IMR-90 (cell line): ENCODE data around the gene CCER1. TPM values are rescaled to one million over a fixed set of nuclear protein-coding genes. Genes with fewer than 3 reads are reported as not detected.

ENCODE experiments used
- ATAC-seq: fragments of 200-7000 bp; cut with Tn5 transposase; 2 replicates; pipeline ENCODE4 v1.9.1; 2020; ENCODE audit warnings: low read depth, mild to moderate bottlenecking, moderate library complexity
- BruUV-seq: library from RNA; stranded (reverse); fragments of 400-500 nt; replicated peaks from 2 replicates; lab custom pipeline; 2021; lab: Mats Ljungman, UMichigan
- CTCF ChIA-PET: fragments of 300-600 bp; formaldehyde crosslinking; extraction: SDS; loops from one replicate; lab custom pipeline; 2021; ENCODE audit warnings: antibody characterized with exemption; lab: Yijun Ruan, JAX
- POLR2A ChIA-PET: fragments of 300-600 bp; sonication (Branson Sonifier 250); formaldehyde crosslinking; loops from one replicate; lab custom pipeline; 2022; ENCODE audit warnings: antibody characterized with exemption; ENCODE audit not compliant: unreplicated experiment; lab: Charles Lee
- DNase-seq: peaks from one replicate; pipeline ENCODE4 v3.0.0; 2013
- H2AFZ ChIP-seq: replicated peaks from 2 replicates; pipeline ENCODE3; 2013; ENCODE audit warnings: low read length, mild to moderate bottlenecking; ENCODE audit not compliant: poor library complexity
- H2AK5ac ChIP-seq: 2 replicates; pipeline ENCODE4 v1.6.1; 2013; ENCODE audit warnings: low read depth, low read length, inconsistent platforms
- H2AK9ac ChIP-seq: replicated peaks from 2 replicates; pipeline ENCODE3; 2013; ENCODE audit warnings: mild to moderate bottlenecking, low read depth, low read length, moderate library complexity; ENCODE audit not compliant: poor library complexity
- H2BK120ac ChIP-seq: 2 replicates; pipeline ENCODE4 v1.6.1; 2013; ENCODE audit warnings: low read depth, low read length, inconsistent platforms
- H2BK15ac ChIP-seq: 3 replicates; pipeline ENCODE4 v1.6.1; 2013; ENCODE audit warnings: low read depth, low read length, inconsistent platforms
- H2BK20ac ChIP-seq: 2 replicates; pipeline ENCODE4 v1.6.1; 2013; ENCODE audit warnings: low read depth, mild to moderate bottlenecking, inconsistent platforms, low read length, moderate library complexity
- H2BK5ac ChIP-seq: 2 replicates; pipeline ENCODE4 v1.6.1; 2013; ENCODE audit warnings: mild to moderate bottlenecking, low read depth, low read length, inconsistent platforms; ENCODE audit not compliant: poor library complexity, severe bottlenecking
- H3K14ac ChIP-seq: replicated peaks from 2 replicates; pipeline ENCODE4 v1.6.1; 2013; ENCODE audit warnings: low read depth, low read length, inconsistent platforms
- H3K18ac ChIP-seq: 2 replicates; pipeline ENCODE4 v1.6.1; 2013; ENCODE audit warnings: low read depth, low read length, control low read depth
- H3K23ac ChIP-seq: 2 replicates; pipeline ENCODE4 v1.6.1; 2013; ENCODE audit warnings: low read depth, low read length, inconsistent platforms
- H3K27ac ChIP-seq: 2 replicates; pipeline ENCODE4 v1.5.1; 2013; ENCODE audit warnings: mild to moderate bottlenecking, control low read depth, low read length; ENCODE audit not compliant: insufficient read depth
- H3K27me3 ChIP-seq: 2 replicates; pipeline ENCODE4 v1.6.1; 2013; ENCODE audit warnings: low read length; ENCODE audit not compliant: control insufficient read depth, insufficient read depth
- H3K36me3 ChIP-seq: 2 replicates; pipeline ENCODE4 v1.6.1; 2013; ENCODE audit warnings: low read length, mixed read lengths; ENCODE audit not compliant: control insufficient read depth, insufficient read depth
- H3K4ac ChIP-seq: 2 replicates; pipeline ENCODE4 v1.6.1; 2013; ENCODE audit warnings: low read depth, low read length, inconsistent platforms
- H3K4me1 ChIP-seq: 2 replicates; pipeline ENCODE4 v1.6.1; 2013; ENCODE audit warnings: low read length, mixed read lengths; ENCODE audit not compliant: control insufficient read depth, insufficient read depth
- H3K4me2 ChIP-seq: 2 replicates; pipeline ENCODE4 v1.6.1; 2013; ENCODE audit warnings: low read depth, mild to moderate bottlenecking, control low read depth, low read length, moderate library complexity
- H3K4me3 ChIP-seq: 2 replicates; pipeline ENCODE4 v1.5.1; 2013; ENCODE audit warnings: low read depth, mild to moderate bottlenecking, control low read depth, low read length, moderate library complexity; ENCODE audit not compliant: insufficient read depth
- H3K56ac ChIP-seq: 2 replicates; pipeline ENCODE4 v1.6.1; 2013; ENCODE audit warnings: low read length, inconsistent platforms; ENCODE audit not compliant: insufficient read depth; ENCODE audit errors: extremely low read depth
- H3K79me1 ChIP-seq, 2 experiments: 2 replicates each; pipeline ENCODE4 v1.6.1; 2013; ENCODE audit warnings: low read length in 2 of 2, inconsistent platforms in 1 of 2, low read depth in 1 of 2
- H3K9ac ChIP-seq: 2 replicates; pipeline ENCODE4 v1.6.1; 2013; ENCODE audit warnings: low read depth, low read length, control low read depth
- H3K9me1 ChIP-seq: 2 replicates; pipeline ENCODE4 v1.6.1; 2013; ENCODE audit warnings: low read length, inconsistent platforms; ENCODE audit not compliant: insufficient read depth
- H3K9me3 ChIP-seq: 2 replicates; pipeline ENCODE4 v1.6.1; 2013; ENCODE audit warnings: low read length; ENCODE audit not compliant: control insufficient read depth, insufficient read depth
- H4K20me1 ChIP-seq: 2 replicates; pipeline ENCODE4 v1.6.1; 2013; ENCODE audit warnings: low read length, inconsistent platforms; ENCODE audit not compliant: insufficient read depth
- H4K5ac ChIP-seq: 2 replicates; pipeline ENCODE4 v1.6.1; 2013; ENCODE audit warnings: mild to moderate bottlenecking, low read depth, low read length, control low read depth
- H4K8ac ChIP-seq, 2 experiments: 2 replicates each; pipeline ENCODE4 v1.6.1; 2013; ENCODE audit warnings: low read depth in 2 of 2, low read length in 2 of 2, control low read depth in 1 of 2, inconsistent platforms in 1 of 2
- H4K91ac ChIP-seq: 2 replicates; pipeline ENCODE4 v1.6.1; 2013; ENCODE audit warnings: low read depth, low read length, inconsistent platforms; ENCODE audit not compliant: insufficient read depth
- FOS ChIP-seq: fragments of 150-350 bp; IDR thresholded peaks from 2 replicates; pipeline ENCODE4 v1.6.1; 2016; ENCODE audit warnings: low read depth, low read length
- WGBS, 2 experiments: methylation state at CpG; one replicate each; pipeline versions ENCODE4 v1.1.5 to v1.1.7; 2013; ENCODE audit warnings: missing lambda C conversion rate in 2 of 2; ENCODE audit not compliant: insufficient read length in 1 of 2; ENCODE audit errors: extremely low coverage in 2 of 2; 5-methylcytosine and 5-hydroxymethylcytosine counted together
- dilution Hi-C: fragments of 300-500 bp; cut with HindIII; formaldehyde crosslinking; loops from one replicate; pipeline ENCODE4 v1.14.3; 2018; ENCODE audit warnings: low sequenced_read_pairs; ENCODE audit not compliant: unreplicated experiment
- in situ Hi-C: fragments of 300-500 bp; cut with MboI; formaldehyde crosslinking; loops from 3 replicates; pipeline ENCODE4 v1.14.3; 2019; ENCODE audit warnings: low sequenced_read_pairs, inconsistent platforms, mixed read lengths
- intact Hi-C: fragments of 100-400 bp; cut with micrococcal nuclease; formaldehyde crosslinking; loops from 2 replicates; pipeline ENCODE4 v1.10.0; 2022
- polyA plus RNA-seq, 3 experiments: library from polyadenylated mRNA; depleted of rRNA; stranded (reverse); fragments of >200 nt; gene quantifications; 2 replicates each; pipeline ENCODE4 v1.2.3, GENCODE V29; 2012; ENCODE audit warnings: low replicate concordance in 1 of 3
- total RNA-seq: library from RNA; depleted of rRNA; stranded (reverse); fragments of >200 nt; gene quantifications from 2 replicates; pipeline ENCODE4 v1.2.3, GENCODE V29; 2012

CCER1 gene
- total and polyA plus RNA-seq, 2 of the 4 experiments (the other 2 are of a cell fraction): not detected

DNA sequence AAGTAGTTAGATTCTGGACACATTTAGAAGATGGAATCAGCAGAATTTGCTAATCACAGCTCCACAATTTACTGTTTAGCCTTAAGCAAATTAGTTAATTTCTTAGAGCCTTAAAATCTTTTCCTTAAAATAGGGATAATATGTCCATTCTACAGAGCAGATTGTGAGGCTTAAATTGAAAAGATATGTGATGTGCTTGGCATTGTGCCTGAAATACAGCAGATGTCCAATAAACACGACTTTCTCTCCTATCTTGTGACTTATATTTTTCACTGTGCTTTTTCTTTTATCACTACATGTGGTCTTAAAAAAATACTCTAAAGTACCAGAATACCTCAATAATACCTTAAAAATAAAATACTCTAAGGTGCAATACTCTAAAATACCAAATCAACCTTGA, 30.6 kb downstream of the CCER1 start:
- no peak overlapping the region for H3K4me3 ChIP-seq
- no peaks in the 10 kb centered on the region for H3K36me3 ChIP-seq
- no peak overlapping the region for H3K4me2 ChIP-seq
- H3K9ac ChIP-seq: no peak overlapping the region
- H4K91ac ChIP-seq: no peak overlapping the region
- ATAC-seq (no peak), DNase-seq (no peak)
- no peak overlapping the region for H4K8ac ChIP-seq
- no peak overlapping the region for H3K27ac ChIP-seq
- no CpG with 5 or more reads among the region's 1 CpG for WGBS, 2 experiments
- H3K56ac ChIP-seq: no peak overlapping the region
- no peaks in the 10 kb centered on the region for H3K9me3 ChIP-seq
- no peak overlapping the region for H2AK9ac ChIP-seq
- no peak overlapping the region for H2AK5ac ChIP-seq
- no peaks in the 10 kb centered on the region for H3K79me1 ChIP-seq
- no peaks in the 10 kb centered on the region for H4K20me1 ChIP-seq
- H2BK20ac ChIP-seq: no peak overlapping the region
- no TSS peak for BruUV-seq
- no peak overlapping the region for H3K23ac ChIP-seq
- H3K18ac ChIP-seq: no peak overlapping the region
- no peak for TF ChIP-seq FOS
- H3K9me1 ChIP-seq: no peaks in the 10 kb centered on the region
- intact Hi-C loops: no loop called here
- H3K4ac ChIP-seq: no peak overlapping the region
- H2BK5ac ChIP-seq: no peak overlapping the region
- ChIA-PET POLR2A (no interaction called here), CTCF (interaction anchor here (0.6 kb wide), 1 partner anchor 17 kb away, joined by 3 read pairs; no protein-coding TSS in a partner anchor)
- no peaks in the 10 kb centered on the region for H3K27me3 ChIP-seq
- H2BK15ac ChIP-seq: no peak overlapping the region
- no peak overlapping the region for H2BK120ac ChIP-seq
- in situ Hi-C loops: no loop called here
- dilution Hi-C loops: no loop called here
- H4K5ac ChIP-seq: no peak overlapping the region
- no peak overlapping the region for H3K14ac ChIP-seq
- no peaks in the 10 kb centered on the region; the same call in 1 of the 2 replicates for H3K4me1 ChIP-seq
- H2AFZ ChIP-seq: no peak overlapping the region
